PC-3 (cell line): ENCODE results near the gene BUB1. TPM values are rescaled to one million over a fixed set of nuclear protein-coding genes. Genes with fewer than 3 reads are reported as not detected.

Experiments
- ATAC-seq: fragments of 200-7000 bp; cut with Tn5 transposase; 2 replicates; pipeline ENCODE4 v1.9.1; 2020; ENCODE audit warnings: mild to moderate bottlenecking, moderate library complexity
- BruUV-seq: library from RNA; stranded (reverse); fragments of 400-500 nt; replicated peaks from 2 replicates; lab custom pipeline; 2021; lab: Mats Ljungman, UMichigan
- CTCF ChIA-PET: fragments of 300-600 bp; sonication (Branson Sonifier 250); formaldehyde crosslinking; loops from one replicate; lab custom pipeline; 2022; ENCODE audit warnings: antibody characterized with exemption; lab: Charles Lee
- POLR2A ChIA-PET: fragments of 300-600 bp; sonication (Branson Sonifier 250); formaldehyde crosslinking; loops from one replicate; lab custom pipeline; 2022; ENCODE audit warnings: antibody characterized with exemption; ENCODE audit not compliant: unreplicated experiment; lab: Charles Lee
- DNase-seq: peaks from one replicate; pipeline ENCODE4 v3.0.0-alpha.2; 2015
- H2AFZ ChIP-seq: fragments of 300-600 bp; sonication (generic); 2 replicates; pipeline ENCODE4 v1.6.0; 2016; ENCODE audit warnings: antibody characterized with exemption, low read length
- H3F3A ChIP-seq: fragments of 300-600 bp; sonication (generic); one replicate; pipeline ENCODE4 v1.6.0; 2017; ENCODE audit warnings: antibody characterized with exemption, low read length, control low read depth, mild to moderate bottlenecking; ENCODE audit not compliant: unreplicated experiment
- H3K27ac ChIP-seq: fragments of 300-600 bp; sonication (generic); 2 replicates; pipeline ENCODE4 v1.5.1; 2016; ENCODE audit warnings: mild to moderate bottlenecking, low read length
- H3K27me3 ChIP-seq: fragments of 300-600 bp; sonication (generic); 2 replicates; pipeline ENCODE4 v1.6.1; 2016; ENCODE audit warnings: low read length, mixed read lengths
- H3K36me3 ChIP-seq: fragments of 300-600 bp; sonication (generic); 2 replicates; pipeline ENCODE4 v1.6.1; 2016; ENCODE audit warnings: low read depth, mixed run types, low read length, mixed read lengths
- H3K4me1 ChIP-seq: fragments of 300-600 bp; sonication (generic); 2 replicates; pipeline ENCODE4 v1.5.1; 2016; ENCODE audit warnings: low read length; ENCODE audit not compliant: insufficient read depth
- H3K4me2 ChIP-seq: fragments of 300-600 bp; sonication (generic); 2 replicates; pipeline ENCODE4 v1.6.0; 2016; ENCODE audit warnings: low read length
- H3K4me3 ChIP-seq: fragments of 300-600 bp; sonication (generic); 2 replicates; pipeline ENCODE4 v1.5.1; 2016; ENCODE audit warnings: mild to moderate bottlenecking, low read length, mixed read lengths
- H3K79me2 ChIP-seq: fragments of 300-600 bp; sonication (generic); 2 replicates; pipeline ENCODE4 v1.6.1; 2017; ENCODE audit warnings: low read length, mixed read lengths
- H3K9ac ChIP-seq: fragments of 300-600 bp; sonication (generic); 2 replicates; pipeline ENCODE4 v1.6.0; 2016; ENCODE audit warnings: mild to moderate bottlenecking, low read length
- H3K9me2 ChIP-seq: fragments of 300-600 bp; sonication (generic); replicated peaks from 2 replicates; pipeline ENCODE4 v1.6.1; 2016; ENCODE audit warnings: mixed run types, low read length, mixed read lengths
- H3K9me3 ChIP-seq: fragments of 300-600 bp; sonication (generic); 2 replicates; pipeline ENCODE4 v1.6.1; 2016; ENCODE audit warnings: low read length, mixed read lengths
- H4K20me1 ChIP-seq: fragments of 300-600 bp; sonication (generic); 2 replicates; pipeline ENCODE4 v1.6.1; 2016; ENCODE audit warnings: low read length, mixed read lengths
- CTCF ChIP-seq: fragments of 300-600 bp; sonication (generic); conservative IDR thresholded peaks from 2 replicates; pipeline ENCODE4 v1.5.1; 2017; ENCODE audit warnings: antibody characterized with exemption, low read depth, mild to moderate bottlenecking, low read length
- EZH2 ChIP-seq: fragments of 300-600 bp; sonication (generic); IDR thresholded peaks from one replicate; pipeline ENCODE4 v1.6.1; 2017; ENCODE audit warnings: antibody characterized with exemption, mild to moderate bottlenecking, low read length; ENCODE audit not compliant: unreplicated experiment
- EZH2phosphoT487 ChIP-seq: fragments of 300-600 bp; sonication (generic); IDR thresholded peaks from 2 replicates; pipeline ENCODE4 v1.6.1; 2018; ENCODE audit warnings: mild to moderate bottlenecking, antibody characterized with exemption, low read length, borderline replicate concordance
- intact Hi-C: fragments of 100-400 bp; cut with micrococcal nuclease; formaldehyde crosslinking; loops from 2 replicates; pipeline ENCODE4 v1.9.0; 2023
- total RNA-seq: library from RNA; depleted of rRNA; stranded (reverse); fragments of >200 nt; gene quantifications from 2 replicates; pipeline ENCODE4 v1.2.3, GENCODE V29; 2014

Gene BUB1
- total RNA-seq, 1 experiment from 2014 or later: 89.8 TPM

- no peak overlapping the region for H3K9ac ChIP-seq
- no peak overlapping the region for H3K4me2 ChIP-seq
- peaks cover 3% of the 10 kb centered on the region; the same call in 1 of the 2 replicates for H4K20me1 ChIP-seq
- no peak overlapping the region for H3K4me3 ChIP-seq
- peaks cover 20% of the 10 kb centered on the region for H3K79me2 ChIP-seq
- no peak for ATAC-seq
- H3K27ac ChIP-seq: no peak overlapping the region
- no peaks in the 10 kb centered on the region for H3K27me3 ChIP-seq
- DNase-seq: no peak
- TF ChIP-seq CTCF (no peak), EZH2 (no peak), EZH2phosphoT487 (no peak)
- H3K36me3 ChIP-seq: peaks cover 68% of the 10 kb centered on the region
- H2AFZ ChIP-seq: no peak overlapping the region
- H3K4me1 ChIP-seq: no peaks in the 10 kb centered on the region
- ChIA-PET POLR2A (no interaction called here), CTCF (no interaction called here)
- H3K9me3 ChIP-seq: no peaks in the 10 kb centered on the region
- H3K9me2 ChIP-seq: no peaks in the 10 kb centered on the region
- BruUV-seq: no TSS peak
- no peaks in the 10 kb centered on the region for H3F3A ChIP-seq
- intact Hi-C loops: no loop called here
Measured at GRCh38 chr2:110644357-110644756, 33.5 kb downstream of the BUB1 start.

DNA sequence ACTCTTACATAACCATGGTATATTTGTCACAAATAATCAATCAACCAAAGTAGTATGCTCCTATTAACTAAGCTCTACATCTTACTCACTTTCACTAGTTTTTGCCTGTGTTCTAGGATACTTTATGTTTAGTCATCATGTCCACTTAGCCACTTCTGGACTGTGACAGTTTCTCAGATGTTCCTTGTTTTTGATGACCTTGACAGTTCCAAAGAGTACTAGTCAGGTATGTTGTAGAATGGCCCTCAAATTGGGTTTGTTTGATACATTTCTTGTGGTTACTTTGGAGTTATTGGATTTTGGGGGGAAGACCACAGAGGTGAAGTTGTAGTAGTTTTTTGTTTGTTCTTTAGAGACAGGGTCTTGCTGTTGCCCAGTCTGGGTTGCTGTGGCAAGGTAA is 35.5 kb downstream of the BUB1 start:
- DNase-seq (no peak), ATAC-seq (no peak)
- no peaks in the 10 kb centered on the region for H3F3A ChIP-seq
- H4K20me1 ChIP-seq: peaks cover 3% of the 10 kb centered on the region; the same call in 1 of the 2 replicates
- H3K9me3 ChIP-seq: no peaks in the 10 kb centered on the region
- no TSS peak for BruUV-seq
- H2AFZ ChIP-seq: no peak overlapping the region
- no peaks in the 10 kb centered on the region for H3K27me3 ChIP-seq
- H3K79me2 ChIP-seq: peaks cover 17% of the 10 kb centered on the region
- no peak overlapping the region for H3K27ac ChIP-seq
- no peak overlapping the region for H3K4me2 ChIP-seq
- peaks cover 74% of the 10 kb centered on the region for H3K36me3 ChIP-seq
- no peak overlapping the region for H3K9ac ChIP-seq
- no peak overlapping the region for H3K4me3 ChIP-seq
- ChIA-PET CTCF (no interaction called here), POLR2A (no interaction called here)
- no peak for TF ChIP-seq EZH2
- TF ChIP-seq EZH2phosphoT487: no peak
- TF ChIP-seq CTCF: no peak
- intact Hi-C loops: no loop called here
- no peaks in the 10 kb centered on the region for H3K9me2 ChIP-seq
- H3K4me1 ChIP-seq: no peaks in the 10 kb centered on the region

- Histone ChIP-seq H3K9me3 (no peaks in the 10 kb centered on the region), H3K79me2 (peaks cover 7% of the 10 kb centered on the region; the same call in 1 of the 2 replicates), H3K9me2 (no peaks in the 10 kb centered on the region), H4K20me1 (peaks cover 3% of the 10 kb centered on the region; the same call in 1 of the 2 replicates), H2AFZ (no peak overlapping the region), H3K27ac (no peak overlapping the region), H3F3A (no peaks in the 10 kb centered on the region), H3K36me3 (peaks cover 71% of the 10 kb centered on the region), H3K27me3 (no peaks in the 10 kb centered on the region), H3K4me3 (no peak overlapping the region), H3K4me1 (no peaks in the 10 kb centered on the region), H3K4me2 (no peak overlapping the region), H3K9ac (no peak overlapping the region)
- POLR2A ChIA-PET: no interaction called here
- DNase-seq (no peak), ATAC-seq (no peak)
- intact Hi-C loops: no loop called here
- no TSS peak for BruUV-seq
- TF ChIP-seq EZH2 (no peak), CTCF (no peak), EZH2phosphoT487 (no peak)
- CTCF ChIA-PET: no interaction called here
Measured at GRCh38 chr2:110639972-110640371, 37.9 kb downstream of the BUB1 start.
